ENCODE measurements around the gene ITIH5. TPM values are rescaled to one million over a fixed set of nuclear protein-coding genes. Genes with fewer than 3 reads are reported as not detected.

ITIH5 gene
- total RNA-seq, 2 experiments from 2014 or later: not detected

- H2AFZ ChIP-seq (ENCODE audit: low read length): no peak overlapping the region
- TF ChIP-seq EZH2phosphoT487 (IDR thresholded peaks at IDR 0.05; ENCODE audit: borderline replicate concordance, low read depth, low read length): no peak
- TF ChIP-seq, protein P1, sequence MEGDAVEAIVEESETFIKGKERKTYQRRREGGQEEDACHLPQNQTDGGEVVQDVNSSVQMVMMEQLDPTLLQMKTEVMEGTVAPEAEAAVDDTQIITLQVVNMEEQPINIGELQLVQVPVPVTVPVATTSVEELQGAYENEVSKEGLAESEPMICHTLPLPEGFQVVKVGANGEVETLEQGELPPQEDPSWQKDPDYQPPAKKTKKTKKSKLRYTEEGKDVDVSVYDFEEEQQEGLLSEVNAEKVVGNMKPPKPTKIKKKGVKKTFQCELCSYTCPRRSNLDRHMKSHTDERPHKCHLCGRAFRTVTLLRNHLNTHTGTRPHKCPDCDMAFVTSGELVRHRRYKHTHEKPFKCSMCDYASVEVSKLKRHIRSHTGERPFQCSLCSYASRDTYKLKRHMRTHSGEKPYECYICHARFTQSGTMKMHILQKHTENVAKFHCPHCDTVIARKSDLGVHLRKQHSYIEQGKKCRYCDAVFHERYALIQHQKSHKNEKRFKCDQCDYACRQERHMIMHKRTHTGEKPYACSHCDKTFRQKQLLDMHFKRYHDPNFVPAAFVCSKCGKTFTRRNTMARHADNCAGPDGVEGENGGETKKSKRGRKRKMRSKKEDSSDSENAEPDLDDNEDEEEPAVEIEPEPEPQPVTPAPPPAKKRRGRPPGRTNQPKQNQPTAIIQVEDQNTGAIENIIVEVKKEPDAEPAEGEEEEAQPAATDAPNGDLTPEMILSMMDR (conservative IDR thresholded peaks at IDR 0.05; ENCODE audit: low read length): no peak
- intact Hi-C loops (cut with micrococcal nuclease; ENCODE audit: unreplicated experiment): no loop called here
- H4K20me1 ChIP-seq (ENCODE audit: insufficient read depth, low read length): no peaks in the 10 kb centered on the region
- no peak overlapping the region for H3K4me2 ChIP-seq (ENCODE audit: low read length)
- ChIA-PET CTCF (ENCODE audit: unreplicated experiment) (no interaction called here), POLR2A (no interaction called here)
- H3K27ac ChIP-seq (ENCODE audit: low read depth, low read length, poor library complexity, severe bottlenecking): no peak overlapping the region
- H3K79me2 ChIP-seq (ENCODE audit: insufficient read depth, low read depth, low read length): no peaks in the 10 kb centered on the region
- H3K9me3 ChIP-seq (ENCODE audit: low read length): no peaks in the 10 kb centered on the region
- no peaks in the 10 kb centered on the region for H3K9me2 ChIP-seq (ENCODE audit: insufficient read depth, low read length)
- no peaks in the 10 kb centered on the region for H3K4me1 ChIP-seq (ENCODE audit: insufficient read depth, low read length, poor library complexity, severe bottlenecking)
- no TSS peak for BruUV-seq (replicated peaks)
- no peak for DNase-seq (ENCODE audit: low spot score)
- H3K36me3 ChIP-seq (ENCODE audit: insufficient read depth, low read length): no peaks in the 10 kb centered on the region
- H3K4me3 ChIP-seq (ENCODE audit: low read depth, low read length, poor library complexity, severe bottlenecking): no peak overlapping the region
Observed at GRCh38 chr10:7546385-7546967, 120.3 kb downstream of the ITIH5 start.

DNA sequence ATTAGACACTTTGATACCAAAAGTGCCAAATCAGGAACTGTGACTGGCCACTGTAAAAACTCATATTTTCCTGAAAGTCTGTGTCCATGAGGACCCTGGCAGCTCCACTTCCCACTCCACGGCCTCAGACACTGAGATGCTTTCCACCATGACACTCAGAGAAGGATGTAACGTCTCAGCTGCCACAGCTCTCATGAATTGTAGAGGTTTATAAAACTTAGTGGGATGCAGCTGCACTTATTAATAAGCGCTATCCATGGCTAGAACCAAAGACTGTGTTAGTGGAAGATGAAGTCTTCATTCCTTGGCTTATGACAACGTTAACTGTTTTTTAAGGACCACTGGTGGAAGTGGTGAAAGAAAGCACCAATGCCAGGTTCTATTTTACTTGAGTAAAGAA, 121.0 kb downstream of the ITIH5 start:
- no peaks in the 10 kb centered on the region for H3K79me2 ChIP-seq (ENCODE audit: insufficient read depth, low read depth, low read length)
- H3K4me3 ChIP-seq (ENCODE audit: low read depth, low read length, poor library complexity, severe bottlenecking): no peak overlapping the region
- POLR2A ChIA-PET: no interaction called here
- no TSS peak for BruUV-seq (replicated peaks)
- DNase-seq (ENCODE audit: low spot score): no peak
- no peaks in the 10 kb centered on the region for H4K20me1 ChIP-seq (ENCODE audit: insufficient read depth, low read length)
- intact Hi-C loops (cut with micrococcal nuclease; ENCODE audit: unreplicated experiment): no loop called here
- no peaks in the 10 kb centered on the region for H3K9me3 ChIP-seq (ENCODE audit: low read length)
- H2AFZ ChIP-seq (ENCODE audit: low read length): no peak overlapping the region
- no peak for TF ChIP-seq EZH2phosphoT487 (IDR thresholded peaks at IDR 0.05; ENCODE audit: borderline replicate concordance, low read depth, low read length)
- TF ChIP-seq, protein P1 (conservative IDR thresholded peaks at IDR 0.05; ENCODE audit: low read length): no peak
- H3K4me2 ChIP-seq (ENCODE audit: low read length): no peak overlapping the region
- no peaks in the 10 kb centered on the region for H3K36me3 ChIP-seq (ENCODE audit: insufficient read depth, low read length)
- H3K9me2 ChIP-seq (ENCODE audit: insufficient read depth, low read length): no peaks in the 10 kb centered on the region
- CTCF ChIA-PET (ENCODE audit: unreplicated experiment): no interaction called here
- H3K4me1 ChIP-seq (ENCODE audit: insufficient read depth, low read length, poor library complexity, severe bottlenecking): no peaks in the 10 kb centered on the region
- H3K27ac ChIP-seq (ENCODE audit: low read depth, low read length, poor library complexity, severe bottlenecking): no peak overlapping the region

- ChIA-PET POLR2A (interaction anchor here (0.6 kb wide), 1 partner anchor 1254 kb away, joined by 3 read pairs; no protein-coding TSS in a partner anchor), CTCF (ENCODE audit: unreplicated experiment) (no interaction called here)
Observed at GRCh38 chr10:7545261-7545660, 121.5 kb downstream of the ITIH5 start.

More at GRCh38 chr10:7545261-7545660, 121.5 kb downstream of the ITIH5 start:
- BruUV-seq (replicated peaks): no TSS peak
- H3K36me3 ChIP-seq (ENCODE audit: insufficient read depth, low read length): no peaks in the 10 kb centered on the region
- DNase-seq (ENCODE audit: low spot score): no peak
- no peaks in the 10 kb centered on the region for H3K79me2 ChIP-seq (ENCODE audit: insufficient read depth, low read depth, low read length)
- H4K20me1 ChIP-seq (ENCODE audit: insufficient read depth, low read length): no peaks in the 10 kb centered on the region
- H3K4me2 ChIP-seq (ENCODE audit: low read length): no peak overlapping the region
- no peak overlapping the region for H3K4me3 ChIP-seq (ENCODE audit: low read depth, low read length, poor library complexity, severe bottlenecking)
- H2AFZ ChIP-seq (ENCODE audit: low read length): no peak overlapping the region
- H3K9me2 ChIP-seq (ENCODE audit: insufficient read depth, low read length): no peaks in the 10 kb centered on the region
- no peak for TF ChIP-seq EZH2phosphoT487 (IDR thresholded peaks at IDR 0.05; ENCODE audit: borderline replicate concordance, low read depth, low read length)
- TF ChIP-seq, protein P1 (conservative IDR thresholded peaks at IDR 0.05; ENCODE audit: low read length): no peak
- H3K27ac ChIP-seq (ENCODE audit: low read depth, low read length, poor library complexity, severe bottlenecking): no peak overlapping the region
- H3K4me1 ChIP-seq (ENCODE audit: insufficient read depth, low read length, poor library complexity, severe bottlenecking): no peaks in the 10 kb centered on the region
- intact Hi-C loops (cut with micrococcal nuclease; ENCODE audit: unreplicated experiment): no loop called here
- H3K9me3 ChIP-seq (ENCODE audit: low read length): no peaks in the 10 kb centered on the region

All from OCI-LY7 (cell line).